ENCODE measurements around the gene MROH7. TPM values are rescaled to one million over a fixed set of nuclear protein-coding genes. Genes with fewer than 3 reads are reported as not detected.

The MROH7 gene
- total RNA-seq, 1 experiment from 2014 or later = 0.13 TPM

DNA sequence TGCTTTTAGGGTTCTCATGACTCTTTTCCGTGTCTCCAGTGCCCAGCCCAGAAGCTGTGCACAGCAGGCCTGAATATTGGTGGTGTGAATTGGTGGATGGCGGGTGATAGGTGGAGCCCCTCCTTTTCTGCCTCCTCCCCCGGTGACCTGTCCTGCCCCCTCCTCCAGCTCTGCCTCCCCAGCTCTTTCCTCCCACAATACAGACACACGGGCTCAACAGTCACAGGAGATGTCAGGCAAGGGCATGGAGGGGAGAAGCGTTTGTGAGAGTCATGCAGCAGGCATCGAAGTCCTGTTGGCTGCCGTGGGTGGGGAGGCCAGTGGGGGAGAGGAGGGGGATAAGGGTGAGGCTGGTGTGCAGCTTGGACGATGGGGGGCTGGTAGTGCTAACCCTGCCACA is 56.8 kb downstream of the MROH7 start (continued):
- TF ChIP-seq, protein P1, sequence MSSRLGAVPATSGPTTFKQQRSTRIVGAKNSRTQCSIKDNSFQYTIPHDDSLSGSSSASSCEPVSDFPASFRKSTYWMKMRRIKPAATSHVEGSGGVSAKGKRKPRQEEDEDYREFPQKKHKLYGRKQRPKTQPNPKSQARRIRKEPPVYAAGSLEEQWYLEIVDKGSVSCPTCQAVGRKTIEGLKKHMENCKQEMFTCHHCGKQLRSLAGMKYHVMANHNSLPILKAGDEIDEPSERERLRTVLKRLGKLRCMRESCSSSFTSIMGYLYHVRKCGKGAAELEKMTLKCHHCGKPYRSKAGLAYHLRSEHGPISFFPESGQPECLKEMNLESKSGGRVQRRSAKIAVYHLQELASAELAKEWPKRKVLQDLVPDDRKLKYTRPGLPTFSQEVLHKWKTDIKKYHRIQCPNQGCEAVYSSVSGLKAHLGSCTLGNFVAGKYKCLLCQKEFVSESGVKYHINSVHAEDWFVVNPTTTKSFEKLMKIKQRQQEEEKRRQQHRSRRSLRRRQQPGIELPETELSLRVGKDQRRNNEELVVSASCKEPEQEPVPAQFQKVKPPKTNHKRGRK (CRISPR knock-in tag; IDR thresholded peaks at IDR 0.05; ENCODE audit: borderline replicate concordance) = no peak

DNA sequence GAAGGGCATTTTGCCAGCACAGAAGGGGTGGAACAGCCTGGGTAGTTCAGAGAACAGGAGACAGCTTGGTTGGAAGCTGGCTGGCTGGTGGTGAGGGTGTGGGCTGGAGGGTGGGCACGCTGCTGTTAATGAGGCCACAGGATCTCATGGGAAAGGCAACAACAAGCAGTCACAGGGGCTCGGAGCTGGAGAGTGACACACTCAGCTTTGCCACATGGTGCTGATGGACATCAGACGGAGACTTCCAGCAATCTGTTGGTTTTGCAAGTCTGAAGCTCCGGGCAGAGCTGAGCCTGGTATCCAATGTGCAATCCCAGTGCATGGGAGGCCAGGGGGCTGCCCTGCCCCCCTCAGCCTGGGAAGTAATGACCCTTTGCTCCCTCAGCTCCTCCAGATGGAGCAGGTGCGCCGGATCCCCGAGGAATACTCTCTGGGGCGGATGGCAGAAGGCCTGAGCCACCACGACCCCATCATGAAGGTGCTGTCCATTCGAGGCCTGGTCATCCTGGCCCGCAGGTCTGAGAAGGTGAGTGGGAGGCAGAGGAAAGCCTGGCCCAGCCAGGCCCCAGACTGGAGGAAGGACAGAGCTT is 58.4 kb downstream of the MROH7 start:
- Mint-ChIP-seq H3K9me3 (no peaks in the 10 kb centered on the region), H3K4me1 (no peaks in the 10 kb centered on the region), H3K36me3 (no peaks in the 10 kb centered on the region), H3K4me3 (no peak overlapping the region), H3K27ac (no peak overlapping the region), H3K27me3 (ENCODE audit: low read depth) (peaks cover 4% of the 10 kb centered on the region)
- CTCF ChIA-PET = interaction anchor here (0.7 to 1.6 kb wide), 4 partner anchors 92 to 588 kb away, joined by 3 to 5 read pairs (median 3); no protein-coding TSS in a partner anchor
- POLR2A ChIA-PET = no interaction called here
- DNase-seq (ENCODE audit: low spot score) (no peak), ATAC-seq (no peak)
- TF ChIP-seq ZNF423 (CRISPR knock-in tag; IDR thresholded peaks at IDR 0.05) = no peak
- no peak for TF ChIP-seq NFATC4 (CRISPR knock-in tag; IDR thresholded peaks at IDR 0.05)
- TF ChIP-seq, protein P2, sequence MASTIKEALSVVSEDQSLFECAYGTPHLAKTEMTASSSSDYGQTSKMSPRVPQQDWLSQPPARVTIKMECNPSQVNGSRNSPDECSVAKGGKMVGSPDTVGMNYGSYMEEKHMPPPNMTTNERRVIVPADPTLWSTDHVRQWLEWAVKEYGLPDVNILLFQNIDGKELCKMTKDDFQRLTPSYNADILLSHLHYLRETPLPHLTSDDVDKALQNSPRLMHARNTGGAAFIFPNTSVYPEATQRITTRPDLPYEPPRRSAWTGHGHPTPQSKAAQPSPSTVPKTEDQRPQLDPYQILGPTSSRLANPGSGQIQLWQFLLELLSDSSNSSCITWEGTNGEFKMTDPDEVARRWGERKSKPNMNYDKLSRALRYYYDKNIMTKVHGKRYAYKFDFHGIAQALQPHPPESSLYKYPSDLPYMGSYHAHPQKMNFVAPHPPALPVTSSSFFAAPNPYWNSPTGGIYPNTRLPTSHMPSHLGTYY (CRISPR knock-in tag; IDR thresholded peaks at IDR 0.05) = no peak
- no peak for TF ChIP-seq TEAD4 (CRISPR knock-in tag; IDR thresholded peaks at IDR 0.05)
- no peak for TF ChIP-seq TCF7 (CRISPR knock-in tag; IDR thresholded peaks at IDR 0.05; ENCODE audit: low read depth)
- TF ChIP-seq GTF2I (CRISPR knock-in tag; conservative IDR thresholded peaks at IDR 0.05) = no peak
- no peak for TF ChIP-seq GABPB1 (CRISPR knock-in tag; IDR thresholded peaks at IDR 0.05)
- TF ChIP-seq NFYB (CRISPR knock-in tag; conservative IDR thresholded peaks at IDR 0.05; ENCODE audit: low read depth) = no peak
- no peak for TF ChIP-seq PRRX2 (CRISPR knock-in tag; IDR thresholded peaks at IDR 0.05)

DNA sequence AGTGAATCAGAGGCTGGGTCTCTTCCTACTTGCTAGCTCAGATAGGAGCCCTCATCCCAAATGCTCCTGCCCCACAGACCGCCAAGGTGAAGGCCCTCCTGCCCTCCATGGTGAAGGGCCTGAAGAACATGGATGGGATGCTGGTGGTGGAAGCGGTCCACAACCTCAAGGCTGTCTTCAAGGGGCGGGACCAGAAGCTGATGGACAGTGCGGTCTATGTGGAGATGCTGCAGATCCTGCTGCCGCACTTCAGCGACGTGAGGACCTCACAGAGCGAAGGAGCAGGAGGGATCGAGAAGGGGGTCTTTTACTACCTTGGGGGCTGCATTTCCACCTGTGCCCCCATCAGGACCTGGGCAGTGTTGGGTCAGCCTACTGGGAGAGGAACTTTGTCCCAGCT is 59.5 kb downstream of the MROH7 start:
- no peak for TF ChIP-seq SMAD3 (CRISPR knock-in tag; IDR thresholded peaks at IDR 0.05; ENCODE audit: borderline replicate concordance)
- TF ChIP-seq KAT7 (CRISPR knock-in tag; IDR thresholded peaks at IDR 0.05; ENCODE audit: borderline replicate concordance) = no peak
- TF ChIP-seq ZNF416 (CRISPR knock-in tag; IDR thresholded peaks at IDR 0.05) = no peak
- TF ChIP-seq, protein P3, sequence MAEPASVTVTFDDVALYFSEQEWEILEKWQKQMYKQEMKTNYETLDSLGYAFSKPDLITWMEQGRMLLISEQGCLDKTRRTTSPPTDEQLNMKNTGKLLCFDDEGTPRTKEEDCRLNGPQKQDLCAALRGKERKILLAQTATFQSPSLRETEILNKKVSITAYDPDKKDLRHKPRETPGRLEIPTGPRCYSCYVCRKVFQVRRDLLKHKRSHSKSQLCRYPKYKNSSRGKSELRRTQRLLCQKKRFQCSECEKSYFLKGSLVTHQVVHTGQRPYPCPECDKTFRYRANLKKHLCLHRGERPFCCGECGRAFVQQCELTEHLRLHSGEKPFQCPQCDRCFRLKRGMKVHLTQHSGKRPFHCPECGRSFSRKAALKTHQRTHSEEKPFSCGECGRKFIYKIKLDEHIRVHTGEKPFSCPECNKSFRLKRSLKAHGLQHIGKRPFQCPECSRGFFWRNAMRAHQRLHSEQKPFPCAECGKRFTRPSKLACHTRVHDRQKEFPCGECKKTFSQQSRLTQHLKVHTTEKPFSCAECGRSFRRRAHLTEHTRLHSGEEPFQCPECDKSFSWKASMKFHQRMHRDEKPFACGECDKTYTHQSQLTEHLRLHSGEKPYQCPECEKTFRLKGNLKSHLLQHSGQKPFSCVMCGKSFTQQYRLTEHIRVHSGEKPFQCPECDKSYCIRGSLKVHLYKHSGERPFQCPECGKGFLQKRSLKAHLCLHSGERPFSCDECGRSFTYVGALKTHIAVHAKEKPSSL (CRISPR knock-in tag; conservative IDR thresholded peaks at IDR 0.05) = no peak
- peaks cover 4% of the 10 kb centered on the region for H3K27me3 Mint-ChIP-seq (ENCODE audit: low read depth)
- no peaks in the 10 kb centered on the region for H3K4me1 Mint-ChIP-seq
- no peak overlapping the region for H3K27ac Mint-ChIP-seq
- DNase-seq (ENCODE audit: low spot score) = no peak
- no peaks in the 10 kb centered on the region for H3K9me3 Mint-ChIP-seq
- ATAC-seq = no peak
- CTCF ChIA-PET = interaction anchor here (1.6 kb wide), 1 partner anchor 91 kb away, joined by 5 read pairs; no protein-coding TSS in a partner anchor
- POLR2A ChIA-PET = no interaction called here
- no peak overlapping the region for H3K4me3 Mint-ChIP-seq
- no peaks in the 10 kb centered on the region for H3K36me3 Mint-ChIP-seq

DNA sequence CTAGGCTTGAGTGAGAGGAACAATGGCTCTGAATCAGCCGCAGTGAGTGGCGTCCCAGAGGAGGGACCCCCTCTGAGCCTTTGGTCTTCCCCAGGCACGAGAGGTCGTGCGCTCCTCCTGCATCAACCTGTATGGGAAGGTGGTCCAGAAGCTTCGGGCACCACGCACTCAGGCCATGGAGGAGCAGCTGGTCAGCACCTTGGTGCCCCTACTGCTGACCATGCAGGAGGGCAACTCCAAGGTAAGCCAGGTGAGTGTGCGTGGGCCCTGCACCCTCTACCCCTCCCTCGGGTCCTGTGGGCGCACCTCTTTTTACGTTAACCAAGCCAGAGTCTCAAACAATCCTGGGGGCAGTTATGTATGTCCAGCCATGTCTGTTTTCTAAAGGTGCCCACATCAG is 60.4 kb downstream of the MROH7 start:
- Mint-ChIP-seq H3K4me3 (no peak overlapping the region), H3K9me3 (no peaks in the 10 kb centered on the region), H3K27ac (no peak overlapping the region), H3K36me3 (no peaks in the 10 kb centered on the region), H3K4me1 (no peaks in the 10 kb centered on the region), H3K27me3 (ENCODE audit: low read depth) (peaks cover 4% of the 10 kb centered on the region)
- DNase-seq (ENCODE audit: low spot score) (no peak), ATAC-seq (no peak)
- ChIA-PET POLR2A (no interaction called here), CTCF (no interaction called here)
- TF ChIP-seq GRHL2 (CRISPR knock-in tag; IDR thresholded peaks at IDR 0.05; ENCODE audit: insufficient replicate concordance, severe bottlenecking) = no peak
- TF ChIP-seq TEAD1 (CRISPR knock-in tag; IDR thresholded peaks at IDR 0.05) = no peak
- TF ChIP-seq ZNF416 (CRISPR knock-in tag; IDR thresholded peaks at IDR 0.05) = no peak
- TF ChIP-seq ZNF219 (CRISPR knock-in tag; IDR thresholded peaks at IDR 0.05; ENCODE audit: borderline replicate concordance) = no peak

Measured in WTC11 (cell line).